GM06990 (cell line): Measurements from ENCODE around the gene GRAMD1C.
A peak's percentile ranks its signal among the peaks of the same experiment; 100 is the strongest.

ENCODE experiments used
- DNase-seq: peaks from one replicate; pipeline ENCODE4 v3.0.0-alpha.2; 2011; ENCODE audit not compliant: insufficient read length; ENCODE audit errors: extremely low read depth
- H3K27me3 ChIP-seq: replicated peaks from 2 replicates; pipeline ENCODE4 v1.6.0; 2011; ENCODE audit warnings: low read length; ENCODE audit not compliant: control insufficient read depth, insufficient read depth
- H3K36me3 ChIP-seq: 2 replicates; pipeline ENCODE4 v1.5.1; 2011; ENCODE audit warnings: low read length; ENCODE audit not compliant: control insufficient read depth, insufficient read depth
- H3K4me3 ChIP-seq: replicated peaks from 2 replicates; pipeline ENCODE4 v1.5.1; 2011; ENCODE audit warnings: low read depth, mild to moderate bottlenecking, control low read depth, low read length
- CTCF ChIP-seq: IDR thresholded peaks from 2 replicates; pipeline ENCODE4 v1.5.1; 2011; ENCODE audit warnings: low read length, control low read depth, mild to moderate bottlenecking, inconsistent platforms; ENCODE audit not compliant: insufficient read depth, poor library complexity, severe bottlenecking

The GRAMD1C gene

GRCh38 chr3:113867506-113867905, 28.9 kb downstream of the GRAMD1C start:
- H3K36me3 ChIP-seq: no peaks in the 10 kb centered on the region
- no peak overlapping the region for H3K4me3 ChIP-seq
- DNase-seq: no peak
- no peak for TF ChIP-seq CTCF
- H3K27me3 ChIP-seq: no peaks in the 10 kb centered on the region

- no peaks in the 10 kb centered on the region for H3K36me3 ChIP-seq
- DNase-seq: no peak
- TF ChIP-seq CTCF: no peak
- H3K27me3 ChIP-seq: no peaks in the 10 kb centered on the region
- H3K4me3 ChIP-seq: no peak overlapping the region
These were observed 34.7 kb downstream of the GRAMD1C start for GRCh38 chr3:113873293-113873692.

GRCh38 chr3:113873814-113874526, 35.4 kb downstream of the GRAMD1C start:
- no peaks in the 10 kb centered on the region for H3K36me3 ChIP-seq
- H3K4me3 ChIP-seq: no peak overlapping the region
- no peaks in the 10 kb centered on the region for H3K27me3 ChIP-seq
- TF ChIP-seq CTCF: no peak
- no peak for DNase-seq

- TF ChIP-seq CTCF: no peak
- H3K36me3 ChIP-seq: no peaks in the 10 kb centered on the region
- no peak overlapping the region for H3K4me3 ChIP-seq
- no peaks in the 10 kb centered on the region for H3K27me3 ChIP-seq
- no peak for DNase-seq
These were observed 39.8 kb downstream of the GRAMD1C start for GRCh38 chr3:113878403-113878802.

- Histone ChIP-seq H3K36me3 (no peaks in the 10 kb centered on the region), H3K27me3 (no peaks in the 10 kb centered on the region), H3K4me3 (no peak overlapping the region)
- DNase-seq: peak; percentile 6
- TF ChIP-seq CTCF: no peak
These were observed 46.5 kb downstream of the GRAMD1C start for GRCh38 chr3:113885050-113885449.
